ENCODE data around the gene DIP2C.

DIP2C gene

GRCh38 chr10:675532-675931, 13.9 kb downstream of the DIP2C start:
- no peak for DNase-seq (ENCODE audit: low spot score)

GRCh38 chr10:673492-673891, 16.0 kb downstream of the DIP2C start:
- DNase-seq (ENCODE audit: low spot score) = no peak

- DNase-seq (ENCODE audit: low spot score) = no peak
Observed at GRCh38 chr10:672992-673391, 16.5 kb downstream of the DIP2C start.

GRCh38 chr10:672203-672602, 17.3 kb downstream of the DIP2C start:
- DNase-seq (ENCODE audit: low spot score) = no peak

- DNase-seq (ENCODE audit: low spot score) = no peak
Observed at GRCh38 chr10:670990-671389, 18.5 kb downstream of the DIP2C start.

GRCh38 chr10:670038-670437, 19.4 kb downstream of the DIP2C start:
- no peak for DNase-seq (ENCODE audit: low spot score)

GRCh38 chr10:668786-669485, 20.5 kb downstream of the DIP2C start:
- DNase-seq (ENCODE audit: low spot score) = no peak

GRCh38 chr10:667602-668143, 21.8 kb downstream of the DIP2C start:
- DNase-seq (ENCODE audit: low spot score) = no peak

- DNase-seq (ENCODE audit: low spot score) = no peak
Observed at GRCh38 chr10:667096-667495, 22.4 kb downstream of the DIP2C start.

- no peak for DNase-seq (ENCODE audit: low spot score)
Observed at GRCh38 chr10:666237-667012, 23.0 kb downstream of the DIP2C start.

- no peak for DNase-seq (ENCODE audit: low spot score)
Observed at GRCh38 chr10:665579-666091, 23.8 kb downstream of the DIP2C start.

- no peak for DNase-seq (ENCODE audit: low spot score)
Observed at GRCh38 chr10:664893-665292, 24.6 kb downstream of the DIP2C start.

GRCh38 chr10:664301-664700, 25.2 kb downstream of the DIP2C start:
- DNase-seq (ENCODE audit: low spot score) = peak; percentile 47

- peak; percentile 26 for DNase-seq (ENCODE audit: low spot score)
Observed at GRCh38 chr10:663831-664251, 25.6 kb downstream of the DIP2C start.

GRCh38 chr10:663466-663751, 26.1 kb downstream of the DIP2C start:
- no peak for DNase-seq (ENCODE audit: low spot score)

- no peak for DNase-seq (ENCODE audit: low spot score)
Observed at GRCh38 chr10:662686-663465, 26.6 kb downstream of the DIP2C start.

GRCh38 chr10:662223-662605, 27.3 kb downstream of the DIP2C start:
- no peak for DNase-seq (ENCODE audit: low spot score)

GRCh38 chr10:661597-662222, 27.8 kb downstream of the DIP2C start:
- DNase-seq (ENCODE audit: low spot score) = no peak

GRCh38 chr10:660970-661596, 28.4 kb downstream of the DIP2C start:
- no peak for DNase-seq (ENCODE audit: low spot score)

GRCh38 chr10:660413-660969, 29.0 kb downstream of the DIP2C start:
- no peak for DNase-seq (ENCODE audit: low spot score)

- DNase-seq (ENCODE audit: low spot score) = no peak
Observed at GRCh38 chr10:659688-660141, 29.8 kb downstream of the DIP2C start.

Measured in SW480 (cell line).